HCT116 (cell line): Measurements from ENCODE around the gene DUSP14. TPM values are rescaled to one million over a fixed set of nuclear protein-coding genes. Genes with fewer than 3 reads are reported as not detected.

Experiments used
- ATAC-seq: fragments of 200-7000 bp; cut with Tn5 transposase; 2 replicates; pipeline ENCODE4 v1.9.1; 2020; ENCODE audit warnings: mild to moderate bottlenecking, moderate library complexity
- BruUV-seq: library from RNA; stranded (reverse); fragments of 400-500 nt; replicated peaks from 2 replicates; lab custom pipeline; 2021; lab: Mats Ljungman, UMichigan
- CTCF ChIA-PET: fragments of 300-600 bp; sonication (Branson Sonifier 250); formaldehyde crosslinking; loops from one replicate; lab custom pipeline; 2021; ENCODE audit warnings: antibody characterized with exemption; lab: Charles Lee
- POLR2A ChIA-PET: fragments of 300-600, 350-600 bp; sonication (Branson Sonifier 250); formaldehyde crosslinking; loops from one replicate; lab custom pipeline; 2021; ENCODE audit warnings: antibody characterized with exemption; lab: Charles Lee
- RAD21 ChIA-PET, 2 experiments: fragments of 300-600 bp; sonication (Branson Sonifier 250); formaldehyde crosslinking; loops; one replicate each; lab custom pipeline; 2023; ENCODE audit warnings: low total read pairs in 2 of 2; ENCODE audit not compliant: uncharacterized antibody in 2 of 2, unreplicated experiment in 2 of 2, low non-redundant PET in 1 of 2; lab: Charles Lee
- DNase-seq: peaks from one replicate; pipeline ENCODE4 v3.0.0-alpha.2; 2010; ENCODE audit warnings: low read depth, low spot score
- H2AFZ ChIP-seq: fragments of 200-600 bp; shearing (Covaris generic), sonication (generic); 2 replicates; pipeline ENCODE4 v1.6.1; 2017; ENCODE audit warnings: low read depth, mixed run types, mixed read lengths, antibody characterized with exemption, low read length; ENCODE audit not compliant: poor library complexity, severe bottlenecking
- H3K27ac ChIP-seq: 2 replicates; pipeline ENCODE4 v1.5.1; 2012; ENCODE audit warnings: low read depth, low read length
- H3K27me3 ChIP-seq: fragments of 200-600 bp; sonication (generic); 2 replicates; pipeline ENCODE4 v1.6.1; 2016; ENCODE audit warnings: mixed run types, low read length, mixed read lengths; ENCODE audit not compliant: insufficient read depth
- H3K36me3 ChIP-seq, 2 experiments: fragments of 200-500 bp in 1 of 2; fragments of 200-600 bp in 1 of 2; sonication (Bioruptor generic) in 1 of 2; sonication (generic) in 1 of 2; 2 replicates each; pipeline versions ENCODE4 v1.5.1 to v1.6.1; 2014 to 2016; ENCODE audit warnings: low read length in 2 of 2, inconsistent platforms in 1 of 2, mixed read lengths in 1 of 2, mixed run types in 1 of 2; ENCODE audit not compliant: insufficient read depth in 2 of 2, control insufficient read depth in 1 of 2
- H3K4me1 ChIP-seq, 2 experiments: fragments of 200-600 bp in 1 of 2; sonication (generic) in 1 of 2; 2 replicates each; pipeline versions ENCODE4 v1.5.1 to v1.6.1; 2012 to 2017; ENCODE audit warnings: low read length in 2 of 2, inconsistent platforms in 1 of 2, mild to moderate bottlenecking in 1 of 2, mixed read lengths in 1 of 2, mixed run types in 1 of 2, moderate library complexity in 1 of 2; ENCODE audit not compliant: insufficient read depth in 2 of 2, control insufficient read depth in 1 of 2
- H3K4me2 ChIP-seq: fragments of 200-600 bp; sonication (generic); 2 replicates; pipeline ENCODE4 v1.6.1; 2017; ENCODE audit warnings: mixed run types, low read length, mixed read lengths
- H3K4me3 ChIP-seq, 2 experiments: fragments of 200-600 bp in 1 of 2; sonication (generic) in 1 of 2; replicated peaks in 1 of 2; 2 replicates each; pipeline ENCODE4 v1.5.1; 2011 to 2016; ENCODE audit warnings: low read length in 2 of 2, control low read depth in 1 of 2, low read depth in 1 of 2, mild to moderate bottlenecking in 1 of 2, mixed read lengths in 1 of 2, mixed run types in 1 of 2
- H3K79me2 ChIP-seq: fragments of 200-600 bp; sonication (generic); 2 replicates; pipeline ENCODE4 v1.6.1; 2017; ENCODE audit warnings: mild to moderate bottlenecking, mixed run types, low read length, moderate library complexity, mixed read lengths; ENCODE audit not compliant: insufficient read depth
- H3K9ac ChIP-seq: fragments of 200-600 bp; sonication (generic); 2 replicates; pipeline ENCODE4 v1.6.1; 2016; ENCODE audit warnings: low read length, mixed read lengths
- H3K9me2 ChIP-seq: fragments of 200-600 bp; sonication (generic), shearing (Covaris generic); 2 replicates; pipeline ENCODE4 v1.6.1; 2017; ENCODE audit warnings: mixed run types, mild to moderate bottlenecking, moderate library complexity; ENCODE audit not compliant: insufficient read depth
- H3K9me3 ChIP-seq, 2 experiments: fragments of 200-500 bp in 1 of 2; fragments of 200-600 bp in 1 of 2; sonication (Bioruptor generic) in 1 of 2; sonication (generic) in 1 of 2; 2 replicates each; pipeline ENCODE4 v1.6.1; 2014 to 2017; ENCODE audit warnings: low read length in 2 of 2, mixed read lengths in 2 of 2, inconsistent platforms in 1 of 2, low read depth in 1 of 2, mild to moderate bottlenecking in 1 of 2, mixed run types in 1 of 2, moderate library complexity in 1 of 2; ENCODE audit not compliant: control insufficient read depth in 1 of 2, insufficient read depth in 1 of 2
- H4K20me1 ChIP-seq: fragments of 200-600 bp; sonication (generic), shearing (Covaris generic); 2 replicates; pipeline ENCODE4 v1.6.1; 2017; ENCODE audit warnings: mixed run types, mild to moderate bottlenecking, moderate library complexity; ENCODE audit not compliant: insufficient read depth
- EGR1 ChIP-seq: IDR thresholded peaks from 2 replicates; pipeline ENCODE4 v1.6.1; 2012; ENCODE audit warnings: low read depth
- ELF1 ChIP-seq: IDR thresholded peaks from 2 replicates; pipeline ENCODE4 v1.6.1; 2012; ENCODE audit warnings: low read depth, borderline replicate concordance
- JUND ChIP-seq: IDR thresholded peaks from 2 replicates; pipeline ENCODE4 v1.6.1; 2012
- POLR2AphosphoS5 ChIP-seq: IDR thresholded peaks from 2 replicates; pipeline ENCODE4 v1.6.1; 2011; ENCODE audit warnings: mild to moderate bottlenecking, low read depth, low read length, moderate library complexity
- RAD21 ChIP-seq: IDR thresholded peaks from 2 replicates; pipeline ENCODE4 v1.6.1; 2012; ENCODE audit warnings: low read depth, mild to moderate bottlenecking
- SIN3A ChIP-seq: IDR thresholded peaks from 2 replicates; pipeline ENCODE4 v1.6.1; 2012; ENCODE audit warnings: low read depth
- TCF7L2 ChIP-seq: IDR thresholded peaks from 2 replicates; pipeline ENCODE4 v1.7.0; 2011; ENCODE audit warnings: borderline replicate concordance, inconsistent platforms; ENCODE audit not compliant: insufficient read depth, insufficient read length; ENCODE audit errors: extremely low read depth
- intact Hi-C: fragments of 100-400 bp; cut with micrococcal nuclease; formaldehyde crosslinking; loops from 2 replicates; pipeline ENCODE4 v1.10.0; 2022
- total RNA-seq: library from RNA; stranded (reverse); gene quantifications from one replicate; pipeline ENCODE4 v1.2.1, GENCODE V29; 2021; ENCODE audit not compliant: unreplicated experiment
- TF ChIP-seq, protein P1 (sequence below): IDR thresholded peaks from 2 replicates; pipeline ENCODE4 v1.6.1; 2012; ENCODE audit warnings: low read depth
- TF ChIP-seq, protein P2 (sequence below): IDR thresholded peaks from 2 replicates; pipeline ENCODE4 v1.6.1; 2012
- TF ChIP-seq, protein P3 (sequence below), 3 experiments: fragments of 200-600 bp in 1 of 3; sonication (generic) in 1 of 3; IDR thresholded peaks in 2 of 3; conservative IDR thresholded peaks in 1 of 3; 2 replicates each; pipeline ENCODE4 v1.5.1; 2012 to 2017; ENCODE audit warnings: low read depth in 2 of 3, low read length in 2 of 3, antibody characterized with exemption in 1 of 3, borderline replicate concordance in 1 of 3, control low read depth in 1 of 3, mild to moderate bottlenecking in 1 of 3, mixed read lengths in 1 of 3, mixed run types in 1 of 3, moderate library complexity in 1 of 3; ENCODE audit not compliant: insufficient read depth in 1 of 3
- TF ChIP-seq, protein P4 (sequence below): IDR thresholded peaks from 2 replicates; pipeline ENCODE4 v1.6.1; 2011; ENCODE audit warnings: mild to moderate bottlenecking, low read length, moderate library complexity; ENCODE audit not compliant: insufficient replicate concordance; ENCODE audit errors: extremely low read depth

DUSP14 gene
- total RNA-seq, 1 experiment from 2014 or later, result 27.6 TPM

DNA sequence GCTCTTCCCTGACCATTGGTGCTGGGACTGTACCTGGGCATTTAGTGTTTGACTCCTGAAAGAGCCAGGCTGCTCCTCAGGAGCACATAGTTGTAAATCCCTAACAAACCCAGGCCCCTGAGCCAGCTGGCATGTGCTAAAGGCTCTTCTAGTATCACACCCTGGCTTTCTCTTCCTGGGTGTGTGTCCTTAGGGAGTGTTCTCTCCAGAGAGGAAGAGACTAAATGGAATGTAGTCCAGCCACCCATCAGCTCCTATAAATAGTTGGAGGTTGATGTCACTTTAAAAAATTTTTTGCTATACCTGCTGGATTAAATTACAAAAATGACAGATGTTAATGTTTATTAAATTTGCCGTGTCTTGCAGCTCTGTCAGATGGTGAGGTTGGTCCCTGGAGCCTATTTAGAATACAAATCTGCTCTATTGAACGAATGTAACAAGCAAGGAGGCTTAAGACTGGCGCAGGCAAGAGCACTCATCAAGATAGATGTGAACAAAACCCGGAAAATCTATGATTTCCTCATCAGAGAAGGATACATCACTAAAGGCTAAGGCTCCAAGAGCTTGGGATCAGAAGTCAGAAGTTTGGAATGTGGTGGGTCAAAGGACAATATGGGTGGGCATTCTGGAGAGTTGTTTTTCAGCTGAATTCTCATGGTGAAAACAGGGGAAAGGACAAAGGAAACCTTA lies 13.1 kb upstream of the DUSP14 start:
- POLR2A ChIA-PET, result interaction anchor here (1.1 kb wide), 1 partner anchor 118 kb away, joined by 3 read pairs; no protein-coding TSS in a partner anchor
- RAD21 ChIA-PET, result no interaction called here
- Histone ChIP-seq H3K4me1 (peaks cover 16 to 18% of the 10 kb centered on the region in 2 experiments), H3K9me3 (no peaks in the 10 kb centered on the region), H3K9me2 (no peaks in the 10 kb centered on the region), H2AFZ (no peak overlapping the region), H4K20me1 (no peaks in the 10 kb centered on the region), H3K4me2 (peak overlapping the region; percentile 54), H3K36me3 (peaks cover 14 to 36% of the 10 kb centered on the region in 2 experiments; a peak in 3 of 4 replicates), H3K27ac (peak overlapping the region; percentile 34; the same call in 1 of the 2 replicates), H3K9ac (peak overlapping the region; percentile 42), H3K27me3 (no peaks in the 10 kb centered on the region), H3K79me2 (no peaks in the 10 kb centered on the region), H3K4me3 (no peak overlapping the region)
- ATAC-seq (peak; percentile 68; the same call in 1 of the 2 replicates), DNase-seq (no peak)
- TF ChIP-seq JUND (no peak), EGR1 (no peak), ELF1 (no peak), SIN3A (no peak), RAD21 (no peak), TCF7L2 (no peak), POLR2AphosphoS5 (no peak)
- TF ChIP-seq, protein P1, sequence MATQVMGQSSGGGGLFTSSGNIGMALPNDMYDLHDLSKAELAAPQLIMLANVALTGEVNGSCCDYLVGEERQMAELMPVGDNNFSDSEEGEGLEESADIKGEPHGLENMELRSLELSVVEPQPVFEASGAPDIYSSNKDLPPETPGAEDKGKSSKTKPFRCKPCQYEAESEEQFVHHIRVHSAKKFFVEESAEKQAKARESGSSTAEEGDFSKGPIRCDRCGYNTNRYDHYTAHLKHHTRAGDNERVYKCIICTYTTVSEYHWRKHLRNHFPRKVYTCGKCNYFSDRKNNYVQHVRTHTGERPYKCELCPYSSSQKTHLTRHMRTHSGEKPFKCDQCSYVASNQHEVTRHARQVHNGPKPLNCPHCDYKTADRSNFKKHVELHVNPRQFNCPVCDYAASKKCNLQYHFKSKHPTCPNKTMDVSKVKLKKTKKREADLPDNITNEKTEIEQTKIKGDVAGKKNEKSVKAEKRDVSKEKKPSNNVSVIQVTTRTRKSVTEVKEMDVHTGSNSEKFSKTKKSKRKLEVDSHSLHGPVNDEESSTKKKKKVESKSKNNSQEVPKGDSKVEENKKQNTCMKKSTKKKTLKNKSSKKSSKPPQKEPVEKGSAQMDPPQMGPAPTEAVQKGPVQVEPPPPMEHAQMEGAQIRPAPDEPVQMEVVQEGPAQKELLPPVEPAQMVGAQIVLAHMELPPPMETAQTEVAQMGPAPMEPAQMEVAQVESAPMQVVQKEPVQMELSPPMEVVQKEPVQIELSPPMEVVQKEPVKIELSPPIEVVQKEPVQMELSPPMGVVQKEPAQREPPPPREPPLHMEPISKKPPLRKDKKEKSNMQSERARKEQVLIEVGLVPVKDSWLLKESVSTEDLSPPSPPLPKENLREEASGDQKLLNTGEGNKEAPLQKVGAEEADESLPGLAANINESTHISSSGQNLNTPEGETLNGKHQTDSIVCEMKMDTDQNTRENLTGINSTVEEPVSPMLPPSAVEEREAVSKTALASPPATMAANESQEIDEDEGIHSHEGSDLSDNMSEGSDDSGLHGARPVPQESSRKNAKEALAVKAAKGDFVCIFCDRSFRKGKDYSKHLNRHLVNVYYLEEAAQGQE, result no peak
- TF ChIP-seq, protein P2, sequence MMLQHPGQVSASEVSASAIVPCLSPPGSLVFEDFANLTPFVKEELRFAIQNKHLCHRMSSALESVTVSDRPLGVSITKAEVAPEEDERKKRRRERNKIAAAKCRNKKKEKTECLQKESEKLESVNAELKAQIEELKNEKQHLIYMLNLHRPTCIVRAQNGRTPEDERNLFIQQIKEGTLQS, result no peak
- TF ChIP-seq, protein P3, sequence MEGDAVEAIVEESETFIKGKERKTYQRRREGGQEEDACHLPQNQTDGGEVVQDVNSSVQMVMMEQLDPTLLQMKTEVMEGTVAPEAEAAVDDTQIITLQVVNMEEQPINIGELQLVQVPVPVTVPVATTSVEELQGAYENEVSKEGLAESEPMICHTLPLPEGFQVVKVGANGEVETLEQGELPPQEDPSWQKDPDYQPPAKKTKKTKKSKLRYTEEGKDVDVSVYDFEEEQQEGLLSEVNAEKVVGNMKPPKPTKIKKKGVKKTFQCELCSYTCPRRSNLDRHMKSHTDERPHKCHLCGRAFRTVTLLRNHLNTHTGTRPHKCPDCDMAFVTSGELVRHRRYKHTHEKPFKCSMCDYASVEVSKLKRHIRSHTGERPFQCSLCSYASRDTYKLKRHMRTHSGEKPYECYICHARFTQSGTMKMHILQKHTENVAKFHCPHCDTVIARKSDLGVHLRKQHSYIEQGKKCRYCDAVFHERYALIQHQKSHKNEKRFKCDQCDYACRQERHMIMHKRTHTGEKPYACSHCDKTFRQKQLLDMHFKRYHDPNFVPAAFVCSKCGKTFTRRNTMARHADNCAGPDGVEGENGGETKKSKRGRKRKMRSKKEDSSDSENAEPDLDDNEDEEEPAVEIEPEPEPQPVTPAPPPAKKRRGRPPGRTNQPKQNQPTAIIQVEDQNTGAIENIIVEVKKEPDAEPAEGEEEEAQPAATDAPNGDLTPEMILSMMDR (IDR thresholded peaks at IDR 0.05 in 2 of 3, conservative IDR thresholded peaks at IDR 0.05 in 1 of 3; ENCODE audit: borderline replicate concordance in 1 of 3, insufficient read depth in 1 of 3, low read depth in 2 of 3, low read length in 2 of 3), result no peak
- TF ChIP-seq, protein P4, sequence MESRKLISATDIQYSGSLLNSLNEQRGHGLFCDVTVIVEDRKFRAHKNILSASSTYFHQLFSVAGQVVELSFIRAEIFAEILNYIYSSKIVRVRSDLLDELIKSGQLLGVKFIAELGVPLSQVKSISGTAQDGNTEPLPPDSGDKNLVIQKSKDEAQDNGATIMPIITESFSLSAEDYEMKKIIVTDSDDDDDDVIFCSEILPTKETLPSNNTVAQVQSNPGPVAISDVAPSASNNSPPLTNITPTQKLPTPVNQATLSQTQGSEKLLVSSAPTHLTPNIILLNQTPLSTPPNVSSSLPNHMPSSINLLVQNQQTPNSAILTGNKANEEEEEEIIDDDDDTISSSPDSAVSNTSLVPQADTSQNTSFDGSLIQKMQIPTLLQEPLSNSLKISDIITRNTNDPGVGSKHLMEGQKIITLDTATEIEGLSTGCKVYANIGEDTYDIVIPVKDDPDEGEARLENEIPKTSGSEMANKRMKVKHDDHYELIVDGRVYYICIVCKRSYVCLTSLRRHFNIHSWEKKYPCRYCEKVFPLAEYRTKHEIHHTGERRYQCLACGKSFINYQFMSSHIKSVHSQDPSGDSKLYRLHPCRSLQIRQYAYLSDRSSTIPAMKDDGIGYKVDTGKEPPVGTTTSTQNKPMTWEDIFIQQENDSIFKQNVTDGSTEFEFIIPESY, result no peak
- intact Hi-C loops, result no loop called here
- BruUV-seq, result no TSS peak
- CTCF ChIA-PET, result no interaction called here
